PC-3 (cell line): ENCODE measurements around the gene INMT.

ENCODE experiments used
- EZH2 ChIP-seq: fragments of 300-600 bp; sonication (generic); IDR thresholded peaks from one replicate; pipeline ENCODE4 v1.6.1; 2017; ENCODE audit warnings: antibody characterized with exemption, mild to moderate bottlenecking, low read length; ENCODE audit not compliant: unreplicated experiment
- EZH2phosphoT487 ChIP-seq: fragments of 300-600 bp; sonication (generic); IDR thresholded peaks from 2 replicates; pipeline ENCODE4 v1.6.1; 2018; ENCODE audit warnings: mild to moderate bottlenecking, antibody characterized with exemption, low read length, borderline replicate concordance
- TF ChIP-seq, protein P1 (sequence below): fragments of 300-600 bp; sonication (generic); conservative IDR thresholded peaks from 2 replicates; pipeline ENCODE4 v1.5.1; 2017; ENCODE audit warnings: antibody characterized with exemption, low read depth, mild to moderate bottlenecking, low read length

DNA sequence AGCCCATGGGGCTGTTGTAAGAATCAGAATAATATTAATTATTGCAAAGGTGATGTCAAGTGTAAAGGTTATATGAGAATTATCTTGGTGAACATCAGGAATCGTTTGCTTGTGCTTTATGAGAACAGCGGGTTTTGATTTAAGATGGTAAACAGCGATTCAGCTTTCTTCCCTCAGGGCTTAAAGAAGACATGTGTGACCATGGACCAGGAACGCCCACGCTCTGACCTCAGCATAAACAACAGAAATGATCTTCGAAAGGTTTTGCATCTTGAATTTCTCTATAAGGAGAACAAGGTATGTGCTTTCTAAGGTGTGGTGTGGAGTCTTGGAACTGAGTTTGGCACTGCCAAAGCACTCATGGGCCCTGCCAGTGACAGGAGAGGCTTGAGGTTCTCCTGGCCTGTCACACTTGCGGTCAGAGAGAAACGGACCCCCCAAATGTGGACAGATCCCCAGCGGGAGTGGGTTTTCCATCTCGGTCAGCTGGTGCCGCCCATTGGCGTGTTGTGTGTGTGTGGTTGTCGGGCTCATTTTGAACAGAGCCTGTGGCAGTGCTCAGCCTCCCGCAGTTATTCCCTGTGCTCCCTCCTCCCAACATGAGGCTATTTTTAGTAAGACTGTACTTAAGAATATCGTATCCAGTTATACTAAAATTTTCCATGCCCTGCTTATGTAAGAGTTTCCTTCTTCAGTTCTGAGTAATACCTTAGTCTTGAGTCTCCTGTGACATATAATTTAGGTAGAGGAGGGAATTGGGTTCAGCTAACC is 26.5 kb downstream of the INMT start:
- TF ChIP-seq, protein P1, sequence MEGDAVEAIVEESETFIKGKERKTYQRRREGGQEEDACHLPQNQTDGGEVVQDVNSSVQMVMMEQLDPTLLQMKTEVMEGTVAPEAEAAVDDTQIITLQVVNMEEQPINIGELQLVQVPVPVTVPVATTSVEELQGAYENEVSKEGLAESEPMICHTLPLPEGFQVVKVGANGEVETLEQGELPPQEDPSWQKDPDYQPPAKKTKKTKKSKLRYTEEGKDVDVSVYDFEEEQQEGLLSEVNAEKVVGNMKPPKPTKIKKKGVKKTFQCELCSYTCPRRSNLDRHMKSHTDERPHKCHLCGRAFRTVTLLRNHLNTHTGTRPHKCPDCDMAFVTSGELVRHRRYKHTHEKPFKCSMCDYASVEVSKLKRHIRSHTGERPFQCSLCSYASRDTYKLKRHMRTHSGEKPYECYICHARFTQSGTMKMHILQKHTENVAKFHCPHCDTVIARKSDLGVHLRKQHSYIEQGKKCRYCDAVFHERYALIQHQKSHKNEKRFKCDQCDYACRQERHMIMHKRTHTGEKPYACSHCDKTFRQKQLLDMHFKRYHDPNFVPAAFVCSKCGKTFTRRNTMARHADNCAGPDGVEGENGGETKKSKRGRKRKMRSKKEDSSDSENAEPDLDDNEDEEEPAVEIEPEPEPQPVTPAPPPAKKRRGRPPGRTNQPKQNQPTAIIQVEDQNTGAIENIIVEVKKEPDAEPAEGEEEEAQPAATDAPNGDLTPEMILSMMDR, result no peak
- no peak for TF ChIP-seq EZH2phosphoT487
- TF ChIP-seq EZH2, result no peak
